Panc1 (cell line): Measurements from ENCODE around the gene DKK3. TPM values are rescaled to one million over a fixed set of nuclear protein-coding genes. Genes with fewer than 3 reads are reported as not detected.

Source experiments
- ATAC-seq: fragments of 200-7000 bp; cut with Tn5 transposase; 2 replicates; pipeline ENCODE4 v1.9.1; 2020; ENCODE audit warnings: mild to moderate bottlenecking, moderate library complexity
- BruUV-seq: library from RNA; stranded (reverse); fragments of 400-500 nt; replicated peaks from 2 replicates; lab custom pipeline; 2021; lab: Mats Ljungman, UMichigan
- CTCF ChIA-PET: fragments of 300-600 bp; sonication (Branson Sonifier 250); formaldehyde crosslinking; loops from one replicate; lab custom pipeline; 2022; ENCODE audit warnings: antibody characterized with exemption; lab: Charles Lee
- POLR2A ChIA-PET: fragments of 300-600 bp; sonication (Branson Sonifier 250); formaldehyde crosslinking; loops from one replicate; lab custom pipeline; 2022; ENCODE audit warnings: antibody characterized with exemption; lab: Charles Lee
- DNase-seq: peaks from one replicate; pipeline ENCODE4 v3.0.0-alpha.2; 2010; ENCODE audit warnings: low read depth, low spot score
- H3K27ac ChIP-seq: 2 replicates; pipeline ENCODE4 v1.5.1; 2011; ENCODE audit warnings: mild to moderate bottlenecking, low read length, inconsistent platforms
- H3K27me3 ChIP-seq: fragments of 200-500 bp; sonication (Bioruptor generic); 2 replicates; pipeline ENCODE4 v1.6.0; 2014; ENCODE audit warnings: low read length, inconsistent platforms; ENCODE audit not compliant: control insufficient read depth, insufficient read depth
- H3K36me3 ChIP-seq: fragments of 200-500 bp; sonication (Bioruptor generic); 2 replicates; pipeline ENCODE4 v1.5.1; 2014; ENCODE audit warnings: inconsistent platforms, mild to moderate bottlenecking, low read length, moderate library complexity; ENCODE audit not compliant: control insufficient read depth, insufficient read depth
- H3K4me1 ChIP-seq: 2 replicates; pipeline ENCODE4 v1.5.1; 2011; ENCODE audit warnings: inconsistent platforms, mild to moderate bottlenecking, low read length, moderate library complexity; ENCODE audit not compliant: control insufficient read depth, insufficient read depth
- H3K4me3 ChIP-seq, 2 experiments: 2 replicates each; pipeline ENCODE4 v1.5.1; 2011 to 2012; ENCODE audit warnings: low read depth in 2 of 2, low read length in 2 of 2, mild to moderate bottlenecking in 2 of 2, inconsistent platforms in 1 of 2, moderate library complexity in 1 of 2
- H3K9me3 ChIP-seq: fragments of 200-500 bp; sonication (Bioruptor generic); 2 replicates; pipeline ENCODE4 v1.5.1; 2014; ENCODE audit warnings: low read depth, mild to moderate bottlenecking, inconsistent platforms, low read length, moderate library complexity; ENCODE audit not compliant: control insufficient read depth, insufficient read depth
- POLR2AphosphoS5 ChIP-seq: IDR thresholded peaks from 2 replicates; pipeline ENCODE4 v1.6.1; 2012; ENCODE audit warnings: mild to moderate bottlenecking, low read depth, low read length, moderate library complexity
- REST ChIP-seq, 2 experiments: IDR thresholded peaks; 2 replicates each; pipeline ENCODE4 v1.6.1; 2011 to 2012; ENCODE audit warnings: low read depth in 2 of 2, control low read depth in 1 of 2, low read length in 1 of 2, mild to moderate bottlenecking in 1 of 2, moderate library complexity in 1 of 2; ENCODE audit not compliant: insufficient read depth in 1 of 2
- SIN3A ChIP-seq: IDR thresholded peaks from 2 replicates; pipeline ENCODE4 v1.6.1; 2012; ENCODE audit warnings: low read depth, mild to moderate bottlenecking, low read length, moderate library complexity, borderline replicate concordance; ENCODE audit not compliant: insufficient read depth
- TCF7L2 ChIP-seq: IDR thresholded peaks from 2 replicates; pipeline ENCODE4 v1.6.1; 2011; ENCODE audit warnings: mild to moderate bottlenecking, low read depth, low read length, inconsistent platforms
- in situ Hi-C: cut with HindIII; loops from 2 replicates; pipeline ENCODE4 v1.10.0; 2016; ENCODE audit warnings: low sequenced_read_pairs, low pct_unique_long_range_greater_than_20kb
- intact Hi-C: fragments of 100-400 bp; cut with micrococcal nuclease; formaldehyde crosslinking; loops from one replicate; pipeline ENCODE4 v1.10.0; 2022; ENCODE audit not compliant: unreplicated experiment
- total RNA-seq: library from RNA; stranded (reverse); gene quantifications from one replicate; pipeline ENCODE4 v1.2.1, GENCODE V29; 2021; ENCODE audit not compliant: unreplicated experiment
- TF ChIP-seq, protein P1 (sequence below): fragments of 450-650 bp; IDR thresholded peaks from 2 replicates; pipeline ENCODE4 v1.5.1; 2017; ENCODE audit warnings: mild to moderate bottlenecking

Gene DKK3
- total RNA-seq, 1 experiment from 2014 or later = 116 TPM

DNA sequence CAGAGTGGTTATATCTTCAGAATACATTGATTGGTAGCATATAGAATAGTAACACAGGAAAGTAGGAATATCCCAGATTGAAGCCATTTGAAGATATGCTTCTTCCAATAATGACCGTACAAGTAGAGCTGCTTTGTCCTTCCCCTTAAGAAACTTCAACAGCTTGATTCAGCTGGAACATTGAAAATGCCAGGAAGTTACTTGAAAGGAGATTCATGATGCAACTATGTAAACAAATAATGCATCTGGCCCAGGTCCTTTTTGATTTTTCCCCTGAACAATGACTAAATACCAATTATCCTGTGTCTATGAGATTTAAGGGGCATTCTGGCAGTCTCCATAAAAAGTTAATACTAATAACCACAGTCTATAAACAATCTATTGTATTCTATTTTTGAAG lies 3.0 kb downstream of the DKK3 start:
- TF ChIP-seq POLR2AphosphoS5 = no peak
- TF ChIP-seq, protein P1, sequence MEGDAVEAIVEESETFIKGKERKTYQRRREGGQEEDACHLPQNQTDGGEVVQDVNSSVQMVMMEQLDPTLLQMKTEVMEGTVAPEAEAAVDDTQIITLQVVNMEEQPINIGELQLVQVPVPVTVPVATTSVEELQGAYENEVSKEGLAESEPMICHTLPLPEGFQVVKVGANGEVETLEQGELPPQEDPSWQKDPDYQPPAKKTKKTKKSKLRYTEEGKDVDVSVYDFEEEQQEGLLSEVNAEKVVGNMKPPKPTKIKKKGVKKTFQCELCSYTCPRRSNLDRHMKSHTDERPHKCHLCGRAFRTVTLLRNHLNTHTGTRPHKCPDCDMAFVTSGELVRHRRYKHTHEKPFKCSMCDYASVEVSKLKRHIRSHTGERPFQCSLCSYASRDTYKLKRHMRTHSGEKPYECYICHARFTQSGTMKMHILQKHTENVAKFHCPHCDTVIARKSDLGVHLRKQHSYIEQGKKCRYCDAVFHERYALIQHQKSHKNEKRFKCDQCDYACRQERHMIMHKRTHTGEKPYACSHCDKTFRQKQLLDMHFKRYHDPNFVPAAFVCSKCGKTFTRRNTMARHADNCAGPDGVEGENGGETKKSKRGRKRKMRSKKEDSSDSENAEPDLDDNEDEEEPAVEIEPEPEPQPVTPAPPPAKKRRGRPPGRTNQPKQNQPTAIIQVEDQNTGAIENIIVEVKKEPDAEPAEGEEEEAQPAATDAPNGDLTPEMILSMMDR = no peak
- no peak for TF ChIP-seq TCF7L2
- TF ChIP-seq SIN3A = no peak
- TF ChIP-seq REST (IDR thresholded peaks at IDR 0.05; ENCODE audit: insufficient read depth in 1 of 2, low read depth in 2 of 2, low read length in 1 of 2) = no peak

DNA sequence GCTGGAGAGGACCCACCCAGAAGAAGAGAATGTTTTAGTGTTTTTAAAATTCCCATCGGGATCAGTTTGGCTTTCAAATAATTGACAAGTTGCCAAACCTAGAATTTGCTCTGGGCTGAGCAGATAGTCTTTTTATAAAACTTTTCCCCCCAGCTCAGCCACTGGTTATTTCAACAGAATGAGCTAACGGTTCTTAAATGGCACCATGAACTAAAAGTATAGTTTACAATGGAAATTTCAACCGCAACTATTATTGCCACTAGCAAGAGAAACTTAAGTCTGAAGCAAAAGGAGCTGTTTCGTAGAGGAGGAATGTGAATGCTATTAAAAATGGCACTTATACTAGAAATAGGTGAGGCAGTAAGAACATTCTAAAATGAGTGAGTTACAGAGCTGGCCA lies 3.4 kb downstream of the DKK3 start:
- ChIA-PET POLR2A (no interaction called here), CTCF (no interaction called here)
- no peaks in the 10 kb centered on the region for H3K27me3 ChIP-seq
- DNase-seq (no peak), ATAC-seq (no peak)
- intact Hi-C loops (no loop called here), in situ Hi-C loops (no loop called here)
- no peaks in the 10 kb centered on the region; the same call in 1 of the 2 replicates for H3K36me3 ChIP-seq
- no peak overlapping the region for H3K4me3 ChIP-seq
- BruUV-seq = TSS peak; percentile 21
- H3K9me3 ChIP-seq = no peaks in the 10 kb centered on the region
- H3K27ac ChIP-seq = no peak overlapping the region
- H3K4me1 ChIP-seq = peaks cover 9% of the 10 kb centered on the region
- TF ChIP-seq TCF7L2 (no peak), REST (IDR thresholded peaks at IDR 0.05; ENCODE audit: insufficient read depth in 1 of 2, low read depth in 2 of 2, low read length in 1 of 2) (no peak), POLR2AphosphoS5 (no peak), SIN3A (no peak)
- TF ChIP-seq, protein P1 = no peak

More for the DNA sequence above, 3.0 kb downstream of the DKK3 start:
- Histone ChIP-seq H3K36me3 (no peaks in the 10 kb centered on the region; the same call in 1 of the 2 replicates), H3K4me3 (no peak overlapping the region), H3K27me3 (no peaks in the 10 kb centered on the region), H3K4me1 (peaks cover 9% of the 10 kb centered on the region), H3K9me3 (no peaks in the 10 kb centered on the region), H3K27ac (no peak overlapping the region)
- ChIA-PET CTCF (no interaction called here), POLR2A (no interaction called here)
- intact Hi-C loops = no loop called here
- ATAC-seq (no peak), DNase-seq (no peak)
- in situ Hi-C loops = no loop called here
- BruUV-seq = no TSS peak
